ENCODE measurements around the gene PAQR8.

PAQR8 gene, protein sequence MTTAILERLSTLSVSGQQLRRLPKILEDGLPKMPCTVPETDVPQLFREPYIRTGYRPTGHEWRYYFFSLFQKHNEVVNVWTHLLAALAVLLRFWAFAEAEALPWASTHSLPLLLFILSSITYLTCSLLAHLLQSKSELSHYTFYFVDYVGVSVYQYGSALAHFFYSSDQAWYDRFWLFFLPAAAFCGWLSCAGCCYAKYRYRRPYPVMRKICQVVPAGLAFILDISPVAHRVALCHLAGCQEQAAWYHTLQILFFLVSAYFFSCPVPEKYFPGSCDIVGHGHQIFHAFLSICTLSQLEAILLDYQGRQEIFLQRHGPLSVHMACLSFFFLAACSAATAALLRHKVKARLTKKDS
- 17.9 to 52.4 (median 35.2) reads per million in 4 experiments for total RNA-seq

GRCh38 chr6:52361945-52362442 is at the start of gene PAQR8:
PAQR8 (plus strand) TSS chr6:52362151; CDS start chr6:52403214, 41,063 bp downstream.
- peak; percentile 68 for DNase-seq

GRCh38 chr6:52312461-52312860 is 49.5 kb upstream of the PAQR8 start:
- no peak for DNase-seq

DNA sequence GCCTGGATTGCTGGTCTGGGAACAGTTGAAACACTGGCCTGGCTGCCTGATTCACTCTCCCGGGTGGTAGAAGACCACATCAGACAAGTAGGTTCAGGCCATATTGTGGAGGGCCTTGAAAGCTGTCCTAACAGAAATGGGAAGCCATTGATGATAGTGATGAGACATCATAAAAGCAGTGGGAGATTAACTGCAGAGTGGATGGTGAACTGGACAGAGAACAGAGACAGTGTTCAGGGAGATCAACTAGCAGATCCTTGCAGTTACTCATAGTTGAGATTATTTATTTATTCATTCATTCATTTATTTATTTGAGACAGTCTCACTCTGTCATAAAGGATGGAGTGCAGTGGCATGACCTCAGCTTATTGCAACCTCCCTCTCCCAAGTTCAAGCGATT is 47.2 kb upstream of the PAQR8 start:
- no peak for DNase-seq

- no peak for DNase-seq
These were observed 44.7 kb upstream of the PAQR8 start for GRCh38 chr6:52317211-52317610.

DNA sequence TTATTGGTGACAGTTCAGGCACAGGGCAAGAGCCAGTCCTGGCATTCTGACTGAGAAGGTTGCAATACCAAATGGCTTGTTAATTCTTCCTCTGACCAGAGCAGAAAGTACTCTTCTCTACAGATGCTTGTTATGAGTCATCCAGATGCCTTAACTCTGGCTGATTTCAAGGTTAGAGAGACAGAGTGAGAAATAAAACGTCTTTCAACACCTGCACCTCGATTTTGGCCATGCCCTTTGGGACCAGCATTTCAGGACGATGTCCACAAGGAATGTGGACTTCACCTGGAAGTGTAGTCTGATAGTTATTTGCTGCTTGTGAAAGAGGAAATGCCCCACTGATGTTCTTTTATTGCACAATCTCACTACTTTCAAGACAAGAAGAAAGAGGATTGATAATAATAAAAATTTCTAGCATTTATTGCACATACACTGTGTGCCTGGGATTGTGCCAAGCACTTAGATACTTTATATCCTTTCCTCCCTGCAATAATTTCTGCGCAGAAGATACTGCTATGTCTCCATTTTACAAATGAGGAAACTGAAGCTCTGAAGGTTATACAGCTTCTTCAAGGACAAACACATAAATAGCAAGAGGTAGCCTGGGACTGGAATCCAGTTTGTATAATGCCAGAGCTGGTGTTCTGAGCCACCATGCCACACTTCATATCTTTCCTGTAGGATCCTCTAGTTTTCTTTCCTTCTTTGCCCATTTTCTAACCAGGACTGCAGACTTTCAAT is 43.9 kb upstream of the PAQR8 start:
- DNase-seq = no peak

- DNase-seq = no peak
These were observed 37.8 kb upstream of the PAQR8 start for GRCh38 chr6:52324189-52324588.

- DNase-seq = no peak
These were observed 36.1 kb upstream of the PAQR8 start for GRCh38 chr6:52325695-52326471.

DNA sequence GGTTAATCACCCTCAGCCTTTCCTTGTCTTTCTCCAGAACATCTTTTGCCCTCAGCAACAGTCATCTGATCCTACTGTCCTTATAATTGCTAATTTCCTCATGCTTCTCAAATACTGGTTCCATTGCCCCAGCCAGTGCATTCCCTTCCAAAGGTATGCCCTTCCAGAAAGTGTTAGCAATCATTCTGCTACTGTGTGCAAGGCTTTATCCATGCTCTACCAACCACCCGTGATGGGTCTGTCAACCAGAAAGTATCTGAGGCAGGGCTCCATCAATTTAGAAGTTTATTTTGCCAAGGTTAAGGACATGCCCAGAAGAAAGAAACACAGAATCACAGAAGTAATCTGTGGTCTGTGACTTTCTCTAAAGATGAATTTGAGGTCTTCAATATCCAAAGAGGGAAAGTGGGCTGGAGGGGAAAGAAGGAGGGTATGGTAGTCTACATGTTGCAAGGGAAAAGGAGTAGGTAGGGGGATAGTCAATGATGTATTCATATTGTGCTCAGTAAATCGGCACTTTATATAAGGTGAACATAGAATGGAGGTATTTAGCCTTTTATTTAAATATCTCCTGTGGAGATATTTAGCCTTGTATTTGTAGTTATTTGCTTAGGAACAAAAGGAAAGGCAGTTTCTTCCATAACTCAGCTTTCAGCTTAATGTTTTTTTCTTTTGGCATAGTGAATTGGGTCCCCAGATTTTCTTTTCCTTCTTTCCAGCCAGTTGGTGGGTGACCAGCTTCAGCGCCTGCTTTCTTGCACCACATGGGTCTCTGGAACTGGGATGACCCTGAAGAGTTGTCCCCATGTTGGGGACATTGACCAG is 35.2 kb upstream of the PAQR8 start:
- no peak for DNase-seq

DNA sequence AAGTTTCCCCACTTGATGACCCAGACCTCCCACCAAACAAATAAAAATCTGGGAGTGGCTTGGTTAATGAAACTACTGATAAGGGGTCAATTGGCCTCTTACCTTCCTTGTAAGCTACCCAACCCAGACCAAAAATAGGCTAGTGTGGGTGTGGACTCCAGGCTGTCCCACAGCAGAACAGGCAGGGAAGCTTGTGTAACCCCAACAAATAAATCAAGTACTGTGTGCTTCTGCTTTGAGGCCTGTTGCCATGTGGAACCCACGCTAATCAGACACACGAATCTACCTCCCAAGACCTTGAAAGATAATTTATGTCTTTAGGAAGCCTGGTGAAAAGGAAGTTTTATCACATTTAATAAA is 33.7 kb upstream of the PAQR8 start:
- no peak for DNase-seq

DNA sequence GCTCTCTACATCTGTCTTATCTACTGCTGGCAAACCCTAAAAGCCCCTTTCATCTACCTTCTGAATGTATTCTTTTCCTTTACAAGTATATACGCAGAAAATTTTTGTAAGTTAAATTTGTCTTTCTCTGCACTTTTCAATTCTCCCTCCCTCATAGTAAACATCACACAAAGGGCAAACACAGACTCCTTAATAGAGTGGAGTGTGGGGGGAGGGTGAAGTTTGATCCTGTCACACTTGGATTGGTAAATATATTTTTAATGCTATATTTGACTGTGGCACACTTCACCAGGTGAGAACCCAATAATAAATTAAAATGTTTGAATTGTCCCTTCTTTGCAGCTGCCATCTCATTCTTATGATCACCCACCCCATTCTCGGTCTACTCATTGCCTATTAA is 33.2 kb upstream of the PAQR8 start:
- no peak for DNase-seq

DNA sequence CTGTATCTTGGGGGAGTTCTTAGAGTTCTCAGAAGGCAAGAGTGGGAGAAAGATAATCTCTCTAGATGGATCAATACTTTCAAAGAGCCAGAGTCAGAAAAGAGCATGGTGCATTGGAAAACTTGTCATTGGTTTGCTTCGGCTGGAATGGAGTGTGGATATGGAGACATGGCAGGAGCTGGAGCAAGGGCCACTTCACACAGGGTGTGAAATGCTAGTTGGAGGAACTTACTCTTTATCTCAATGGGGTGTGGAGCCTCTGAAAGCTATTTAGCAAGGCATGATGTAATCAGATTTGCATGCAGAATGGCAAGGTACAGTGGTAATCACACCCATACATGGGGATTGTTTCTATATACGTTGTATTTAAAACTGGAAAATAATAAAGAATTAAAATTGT is 31.5 kb upstream of the PAQR8 start:
- DNase-seq = no peak

DNA sequence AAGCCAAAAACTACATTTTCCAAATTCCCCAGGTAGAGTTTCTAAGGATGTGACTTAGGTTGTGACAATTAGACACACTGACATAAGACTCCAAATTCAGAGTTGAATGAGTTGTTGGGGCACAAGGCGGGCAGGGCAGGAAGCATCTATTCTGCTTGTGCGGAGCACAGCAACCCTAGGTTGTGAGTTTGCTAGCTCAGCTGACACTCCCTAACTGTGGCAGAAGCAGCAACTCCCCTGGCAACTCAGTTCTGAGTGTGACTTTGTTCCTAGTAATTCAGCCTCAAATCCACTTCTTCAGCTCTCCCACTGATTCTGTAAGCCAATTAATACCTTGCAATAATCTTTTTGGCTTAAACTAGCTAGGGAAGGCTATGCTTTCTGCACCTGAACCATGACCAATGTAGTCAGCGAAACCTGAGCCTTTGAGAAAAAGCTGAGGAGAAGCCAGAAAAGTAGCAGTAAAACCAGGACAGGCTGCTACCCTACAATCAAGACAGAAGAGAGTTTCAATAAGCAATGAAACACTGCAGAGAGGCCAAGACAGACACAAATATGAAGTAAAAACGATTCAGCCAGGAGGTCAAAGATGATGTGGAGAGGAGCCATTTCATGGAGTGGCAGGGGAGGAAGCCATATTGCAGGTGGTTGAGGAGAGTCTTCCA is 30.0 kb upstream of the PAQR8 start:
- DNase-seq = no peak

DNA sequence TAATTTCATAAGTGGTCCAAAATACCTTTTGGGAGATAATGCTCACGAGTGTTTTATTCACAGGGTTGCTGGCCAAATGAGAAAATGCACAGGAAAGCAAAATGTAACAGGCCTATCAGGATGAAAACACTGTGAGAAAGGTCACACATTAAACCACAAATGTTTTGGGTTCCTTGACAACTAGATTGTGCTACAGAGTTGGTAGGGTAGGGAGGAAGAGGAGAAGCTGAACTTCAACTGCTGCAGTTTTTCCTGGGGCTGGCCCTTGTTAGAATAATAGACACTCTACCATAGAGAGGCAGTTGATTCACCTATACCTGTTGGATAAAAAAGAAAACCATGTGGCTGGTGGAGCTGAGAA is 28.1 kb upstream of the PAQR8 start:
- DNase-seq = no peak

GRCh38 chr6:52335576-52335975 is 26.4 kb upstream of the PAQR8 start:
- DNase-seq = no peak

GRCh38 chr6:52336919-52337561 is 24.9 kb upstream of the PAQR8 start:
- DNase-seq = no peak

DNA sequence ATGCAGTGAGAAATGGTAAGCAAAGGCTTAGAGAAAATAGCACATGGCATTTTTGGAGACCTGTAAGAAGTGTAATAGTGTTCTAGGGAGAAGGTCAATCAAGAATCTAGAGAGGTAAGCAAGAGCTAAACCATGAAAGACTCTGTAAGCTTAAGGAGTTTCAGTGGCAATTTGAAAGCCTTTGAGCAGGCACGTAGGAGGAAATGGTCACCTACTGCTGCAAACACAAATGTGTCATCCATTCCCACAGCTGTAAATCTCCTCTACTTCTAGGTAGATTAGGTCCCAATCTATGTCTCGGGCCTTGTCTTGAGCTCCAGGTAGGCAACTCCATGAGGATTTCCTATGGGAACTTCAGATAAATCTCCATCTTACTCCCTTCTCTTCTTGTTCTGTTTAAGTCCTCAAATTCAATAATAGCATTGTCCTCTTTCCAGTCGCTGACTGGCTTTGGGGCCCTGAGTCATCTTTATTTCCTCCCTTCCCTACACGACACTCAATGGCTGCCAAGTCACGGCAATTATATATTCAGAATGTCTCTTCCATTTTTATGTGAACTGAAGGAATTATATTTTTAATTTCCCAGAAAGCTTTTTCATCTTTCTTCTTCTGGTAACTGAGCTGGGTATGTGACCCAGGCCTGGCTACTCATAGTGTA is 24.2 kb upstream of the PAQR8 start:
- DNase-seq = no peak

GRCh38 chr6:52340603-52340880 is 21.4 kb upstream of the PAQR8 start:
- no peak for DNase-seq

- DNase-seq = no peak
These were observed 20.2 kb upstream of the PAQR8 start for GRCh38 chr6:52341561-52342260.

DNA sequence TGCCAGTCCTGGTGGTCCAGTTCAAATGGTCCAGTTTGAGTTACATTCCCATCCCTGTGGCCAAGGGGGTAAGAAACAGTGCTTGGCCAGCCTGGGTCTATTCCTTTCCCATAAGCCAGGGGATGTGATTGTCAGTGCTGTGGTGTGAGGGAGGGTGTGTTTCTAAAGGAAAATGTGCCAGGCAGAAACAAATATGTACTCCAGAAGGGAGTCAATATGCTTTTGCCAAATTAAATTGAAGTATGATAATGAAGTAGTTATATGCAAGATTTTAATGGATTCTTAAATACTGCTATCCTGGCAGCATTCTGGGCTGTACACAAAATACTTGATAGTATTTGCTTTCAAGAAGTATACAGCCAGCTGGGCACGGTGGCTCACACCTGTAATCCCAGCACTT is 16.6 kb upstream of the PAQR8 start:
- DNase-seq = no peak

DNA sequence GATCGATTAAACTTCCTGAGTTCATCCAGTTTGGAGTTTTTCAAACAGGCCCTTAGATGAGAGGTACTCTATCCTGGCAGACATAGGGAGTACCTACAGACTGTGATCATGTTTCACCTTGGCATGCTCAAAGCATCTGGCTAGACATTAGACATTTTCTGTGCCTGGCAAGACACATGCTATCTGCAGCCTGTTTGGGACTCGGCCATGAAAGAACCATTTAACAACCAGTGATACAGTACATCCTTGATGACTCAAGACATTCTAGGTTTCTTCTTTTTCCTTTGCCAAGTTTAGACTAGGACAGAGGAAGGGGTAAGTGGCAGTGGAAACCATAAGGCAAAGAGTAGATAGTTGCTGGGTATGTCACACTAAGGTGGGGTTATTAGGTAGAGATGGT is 15.4 kb upstream of the PAQR8 start:
- no peak for DNase-seq

- DNase-seq = no peak
These were observed 14.1 kb upstream of the PAQR8 start for GRCh38 chr6:52347818-52348217.
